HEK293 (cell line): ENCODE data around the gene WLS.

Source experiments
- CTCF ChIA-PET: fragments of 350-600 bp; formaldehyde crosslinking; extraction: SDS; loops from one replicate; lab custom pipeline; 2021; ENCODE audit warnings: antibody characterized with exemption; lab: Yijun Ruan, JAX
- POLR2A ChIA-PET: fragments of 300-600 bp; formaldehyde crosslinking; extraction: SDS; loops from one replicate; lab custom pipeline; 2020; ENCODE audit warnings: antibody characterized with exemption, inconsistent platforms; lab: Yijun Ruan, JAX
- H3K27ac ChIP-seq: fragments of 200-500 bp; sonication (Bioruptor generic); 2 replicates; pipeline ENCODE4 v1.5.1; 2014; ENCODE audit warnings: low read depth, low read length, control low read depth, inconsistent platforms; ENCODE audit errors: extremely low read depth
- H3K36me3 ChIP-seq, 2 experiments: fragments of 200-500 bp in 1 of 2; sonication (Bioruptor generic) in 1 of 2; 1 replicate in 1 of 2; 2 replicates in 1 of 2; pipeline ENCODE4 v1.5.1; 2014 to 2017; ENCODE audit warnings: inconsistent platforms in 2 of 2, low read length in 2 of 2; ENCODE audit not compliant: control insufficient read depth in 2 of 2, insufficient read depth in 1 of 2
- H3K4me1 ChIP-seq: fragments of 200-500 bp; sonication (Bioruptor generic); 2 replicates; pipeline ENCODE4 v1.5.1; 2014; ENCODE audit warnings: mild to moderate bottlenecking, low read length, inconsistent platforms; ENCODE audit not compliant: control insufficient read depth, insufficient read depth
- H3K4me3 ChIP-seq: 2 replicates; pipeline ENCODE4 v1.5.1; 2011; ENCODE audit warnings: low read depth, mild to moderate bottlenecking, control low read depth, low read length, moderate library complexity
- H3K9me3 ChIP-seq: fragments of 200-500 bp; sonication (Bioruptor generic); 2 replicates; pipeline ENCODE4 v1.5.1; 2014; ENCODE audit warnings: low read depth, low read length, inconsistent platforms; ENCODE audit not compliant: control insufficient read depth, insufficient read depth
- HOXA7 ChIP-seq: sonication (generic); formaldehyde crosslinking; IDR thresholded peaks from 2 replicates; pipeline ENCODE4 v1.8.1; 2022; ENCODE audit warnings: missing genetic modification reagents, borderline replicate concordance
- HOXC10 ChIP-seq: sonication (generic); formaldehyde crosslinking; IDR thresholded peaks from 2 replicates; pipeline ENCODE4 v1.8.1; 2023; ENCODE audit warnings: mild to moderate bottlenecking, missing genetic modification reagents
- MYNN ChIP-seq: fragments of 450-650 bp; formaldehyde crosslinking; IDR thresholded peaks from 2 replicates; pipeline ENCODE4 v1.5.1; 2016; ENCODE audit warnings: missing biosample characterization, missing genetic modification characterization, borderline replicate concordance
- OSR2 ChIP-seq: fragments of 450-650 bp; formaldehyde crosslinking; IDR thresholded peaks from 2 replicates; pipeline ENCODE4 v1.5.1; 2016; ENCODE audit warnings: missing biosample characterization, missing genetic modification characterization
- PRDM10 ChIP-seq: fragments of 450-650 bp; formaldehyde crosslinking; IDR thresholded peaks from 2 replicates; pipeline ENCODE4 v1.5.1; 2016; ENCODE audit warnings: missing biosample characterization, missing genetic modification characterization
- RBAK ChIP-seq: fragments of 450-650 bp; formaldehyde crosslinking; IDR thresholded peaks from 2 replicates; pipeline ENCODE4 v1.5.1; 2016; ENCODE audit warnings: missing biosample characterization, missing genetic modification characterization
- SALL2 ChIP-seq: fragments of 450-650 bp; formaldehyde crosslinking; IDR thresholded peaks from 2 replicates; pipeline ENCODE4 v1.5.0; 2017; ENCODE audit warnings: missing biosample characterization, mild to moderate bottlenecking, missing genetic modification characterization, borderline replicate concordance
- ZBTB11 ChIP-seq: fragments of 450-650 bp; formaldehyde crosslinking; conservative IDR thresholded peaks from 2 replicates; pipeline ENCODE4 v1.5.1; 2016; ENCODE audit warnings: low read depth, missing biosample characterization, missing genetic modification characterization
- ZEB2 ChIP-seq: fragments of 450-650 bp; formaldehyde crosslinking; IDR thresholded peaks from 2 replicates; pipeline ENCODE4 v1.5.1; 2016; ENCODE audit warnings: missing biosample characterization, missing genetic modification characterization
- ZNF19 ChIP-seq: fragments of 450-650 bp; formaldehyde crosslinking; IDR thresholded peaks from 2 replicates; pipeline ENCODE4; 2016; ENCODE audit warnings: missing biosample characterization, missing genetic modification characterization, low read depth
- ZNF24 ChIP-seq: fragments of 450-650 bp; formaldehyde crosslinking; IDR thresholded peaks from 2 replicates; pipeline ENCODE4 v1.5.1; 2016; ENCODE audit warnings: missing biosample characterization, missing genetic modification characterization
- ZNF354C ChIP-seq: fragments of 450-650 bp; formaldehyde crosslinking; IDR thresholded peaks from 2 replicates; pipeline ENCODE4 v1.5.1; 2016; ENCODE audit warnings: missing biosample characterization, missing genetic modification characterization, low read depth, borderline replicate concordance
- ZNF366 ChIP-seq: fragments of 450-650 bp; formaldehyde crosslinking; conservative IDR thresholded peaks from 2 replicates; pipeline ENCODE4 v1.5.1; 2016; ENCODE audit warnings: missing biosample characterization, missing genetic modification characterization
- ZNF404 ChIP-seq: fragments of 450-650 bp; formaldehyde crosslinking; IDR thresholded peaks from 2 replicates; pipeline ENCODE4 v1.5.1; 2017; ENCODE audit warnings: missing biosample characterization, missing genetic modification characterization
- ZNF544 ChIP-seq: fragments of 450-650 bp; formaldehyde crosslinking; IDR thresholded peaks from 2 replicates; pipeline ENCODE4 v1.5.0; 2017; ENCODE audit warnings: missing biosample characterization, missing genetic modification characterization
- ZNF555 ChIP-seq: fragments of 450-650 bp; formaldehyde crosslinking; conservative IDR thresholded peaks from 2 replicates; pipeline ENCODE4 v1.5.1; 2017; ENCODE audit warnings: missing biosample characterization, mild to moderate bottlenecking, missing genetic modification characterization, inconsistent platforms
- ZNF610 ChIP-seq: fragments of 450-650 bp; formaldehyde crosslinking; IDR thresholded peaks from 2 replicates; pipeline ENCODE4 v1.5.1; 2016; ENCODE audit warnings: missing biosample characterization, missing genetic modification characterization, borderline replicate concordance
- ZNF747 ChIP-seq: fragments of 450-650 bp; formaldehyde crosslinking; IDR thresholded peaks from 2 replicates; pipeline ENCODE4 v1.5.1; 2016; ENCODE audit warnings: missing biosample characterization, missing genetic modification characterization
- ZNF830 ChIP-seq: fragments of 450-650 bp; IDR thresholded peaks from 2 replicates; pipeline ENCODE4 v1.5.0; 2018; ENCODE audit warnings: missing biosample characterization, missing genetic modification characterization, low read depth, mild to moderate bottlenecking, moderate library complexity
- ZSCAN16 ChIP-seq: fragments of 450-650 bp; formaldehyde crosslinking; IDR thresholded peaks from 2 replicates; pipeline ENCODE4 v1.5.1; 2016; ENCODE audit warnings: missing biosample characterization, missing genetic modification characterization
- TF ChIP-seq, protein P1 (sequence below): fragments of 450-650 bp; formaldehyde crosslinking; IDR thresholded peaks from 2 replicates; pipeline ENCODE4 v1.5.1; 2016; ENCODE audit warnings: missing biosample characterization, missing genetic modification characterization
- TF ChIP-seq, protein P2 (sequence below): fragments of 450-650 bp; formaldehyde crosslinking; IDR thresholded peaks from 2 replicates; pipeline ENCODE4 v1.5.1; 2016; ENCODE audit warnings: missing biosample characterization, missing genetic modification characterization
- TF ChIP-seq, protein P3 (sequence below): fragments of 450-650 bp; formaldehyde crosslinking; IDR thresholded peaks from 2 replicates; pipeline ENCODE4 v1.5.1; 2017; ENCODE audit warnings: missing biosample characterization, mild to moderate bottlenecking, missing genetic modification characterization, moderate library complexity

The WLS gene

GRCh38 chr1:68255301-68255700, 23.0 kb upstream of the WLS start:
- no peak overlapping the region for H3K4me3 ChIP-seq
- no peaks in the 10 kb centered on the region for H3K4me1 ChIP-seq
- no peak overlapping the region for H3K27ac ChIP-seq
- H3K36me3 ChIP-seq, result no peaks in the 10 kb centered on the region
- H3K9me3 ChIP-seq, result no peaks in the 10 kb centered on the region
- CTCF ChIA-PET, result interaction anchor here (0.6 kb wide), 1 partner anchor 87 kb away, joined by 4 read pairs; no protein-coding TSS in a partner anchor
- TF ChIP-seq ZNF354C (no peak), ZNF544 (no peak), ZNF610 (tag by site-specific recombination) (no peak), ZNF555 (tag by site-specific recombination) (no peak), OSR2 (tag by site-specific recombination) (no peak), MYNN (tag by site-specific recombination) (no peak), ZNF830 (tag by site-specific recombination) (no peak), HOXA7 (CRISPR knock-in tag) (no peak), ZNF747 (no peak)
- TF ChIP-seq, protein P1, sequence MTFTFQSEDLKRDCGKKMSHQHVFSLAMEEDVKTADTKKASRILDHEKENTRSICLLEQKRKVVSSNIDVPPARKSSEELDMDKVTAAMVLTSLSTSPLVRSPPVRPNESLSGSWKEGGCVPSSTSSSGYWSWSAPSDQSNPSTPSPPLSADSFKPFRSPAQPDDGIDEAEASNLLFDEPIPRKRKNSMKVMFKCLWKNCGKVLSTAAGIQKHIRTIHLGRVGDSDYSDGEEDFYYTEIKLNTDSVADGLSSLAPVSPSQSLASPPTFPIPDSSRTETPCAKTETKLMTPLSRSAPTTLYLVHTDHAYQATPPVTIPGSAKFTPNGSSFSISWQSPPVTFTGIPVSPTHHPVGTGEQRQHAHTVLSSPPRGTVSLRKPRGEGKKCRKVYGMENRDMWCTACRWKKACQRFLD, result no peak
- TF ChIP-seq, protein P2, sequence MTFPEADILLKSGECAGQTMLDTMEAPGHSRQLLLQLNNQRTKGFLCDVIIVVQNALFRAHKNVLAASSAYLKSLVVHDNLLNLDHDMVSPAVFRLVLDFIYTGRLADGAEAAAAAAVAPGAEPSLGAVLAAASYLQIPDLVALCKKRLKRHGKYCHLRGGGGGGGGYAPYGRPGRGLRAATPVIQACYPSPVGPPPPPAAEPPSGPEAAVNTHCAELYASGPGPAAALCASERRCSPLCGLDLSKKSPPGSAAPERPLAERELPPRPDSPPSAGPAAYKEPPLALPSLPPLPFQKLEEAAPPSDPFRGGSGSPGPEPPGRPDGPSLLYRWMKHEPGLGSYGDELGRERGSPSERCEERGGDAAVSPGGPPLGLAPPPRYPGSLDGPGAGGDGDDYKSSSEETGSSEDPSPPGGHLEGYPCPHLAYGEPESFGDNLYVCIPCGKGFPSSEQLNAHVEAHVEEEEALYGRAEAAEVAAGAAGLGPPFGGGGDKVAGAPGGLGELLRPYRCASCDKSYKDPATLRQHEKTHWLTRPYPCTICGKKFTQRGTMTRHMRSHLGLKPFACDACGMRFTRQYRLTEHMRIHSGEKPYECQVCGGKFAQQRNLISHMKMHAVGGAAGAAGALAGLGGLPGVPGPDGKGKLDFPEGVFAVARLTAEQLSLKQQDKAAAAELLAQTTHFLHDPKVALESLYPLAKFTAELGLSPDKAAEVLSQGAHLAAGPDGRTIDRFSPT (tag by site-specific recombination), result no peak
- POLR2A ChIA-PET, result no interaction called here

- Histone ChIP-seq H3K9me3 (no peaks in the 10 kb centered on the region), H3K4me3 (no peak overlapping the region), H3K4me1 (no peaks in the 10 kb centered on the region), H3K27ac (no peak overlapping the region), H3K36me3 (no peaks in the 10 kb centered on the region)
- ChIA-PET CTCF (interaction anchor here (0.6 kb wide), 1 partner anchor 69 kb away, joined by 3 read pairs; no protein-coding TSS in a partner anchor), POLR2A (no interaction called here)
- TF ChIP-seq SALL2 (tag by site-specific recombination) (no peak), ZEB2 (tag by site-specific recombination) (no peak), ZNF19 (tag by site-specific recombination) (no peak), ZNF404 (no peak), ZNF366 (tag by site-specific recombination) (no peak), RBAK (no peak), ZBTB11 (tag by site-specific recombination) (no peak), ZNF24 (tag by site-specific recombination) (no peak), PRDM10 (no peak), HOXC10 (CRISPR knock-in tag) (no peak), ZSCAN16 (tag by site-specific recombination) (no peak), ZNF354C (no peak)
- TF ChIP-seq, protein P3, sequence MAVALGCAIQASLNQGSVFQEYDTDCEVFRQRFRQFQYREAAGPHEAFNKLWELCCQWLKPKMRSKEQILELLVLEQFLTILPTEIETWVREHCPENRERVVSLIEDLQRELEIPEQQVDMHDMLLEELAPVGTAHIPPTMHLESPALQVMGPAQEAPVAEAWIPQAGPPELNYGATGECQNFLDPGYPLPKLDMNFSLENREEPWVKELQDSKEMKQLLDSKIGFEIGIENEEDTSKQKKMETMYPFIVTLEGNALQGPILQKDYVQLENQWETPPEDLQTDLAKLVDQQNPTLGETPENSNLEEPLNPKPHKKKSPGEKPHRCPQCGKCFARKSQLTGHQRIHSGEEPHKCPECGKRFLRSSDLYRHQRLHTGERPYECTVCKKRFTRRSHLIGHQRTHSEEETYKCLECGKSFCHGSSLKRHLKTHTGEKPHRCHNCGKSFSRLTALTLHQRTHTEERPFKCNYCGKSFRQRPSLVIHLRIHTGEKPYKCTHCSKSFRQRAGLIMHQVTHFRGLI (tag by site-specific recombination), result no peak
Measured at GRCh38 chr1:68254667-68255226, 22.4 kb upstream of the WLS start.
